ENCODE measurements around the gene MRPS31. TPM values are rescaled to one million over a fixed set of nuclear protein-coding genes. Genes with fewer than 3 reads are reported as not detected.

Gene MRPS31
- total RNA-seq, result 10 to 100 TPM in 3 of 4 donors, 1 to 10 TPM in 1; 9.8 to 19.6 (median 17.4) TPM

GRCh38 chr13:40770934-40771618, at the start of gene MRPS31:
MRPS31 (minus strand) TSS chr13:40771190; CDS start chr13:40771136, 54 bp downstream.
- peak; percentile 80 for DNase-seq (ENCODE audit: low spot score)
- TF ChIP-seq CTCF (IDR thresholded peaks at IDR 0.05), result no peak
- ATAC-seq (ENCODE audit: low FRiP score), result peak; percentile 100

- ATAC-seq (ENCODE audit: low FRiP score), result no peak
- DNase-seq (ENCODE audit: low spot score), result no peak
- TF ChIP-seq CTCF (IDR thresholded peaks at IDR 0.05), result no peak
Measured at GRCh38 chr13:40819797-40820315, 48.9 kb upstream of the MRPS31 start.

GRCh38 chr13:40818926-40819325, 47.9 kb upstream of the MRPS31 start:
- no peak for TF ChIP-seq CTCF (IDR thresholded peaks at IDR 0.05)
- DNase-seq (ENCODE audit: low spot score) (no peak), ATAC-seq (ENCODE audit: low FRiP score) (no peak)

- ATAC-seq (ENCODE audit: low FRiP score) (no peak), DNase-seq (ENCODE audit: low spot score) (no peak)
- no peak for TF ChIP-seq CTCF (IDR thresholded peaks at IDR 0.05)
Measured at GRCh38 chr13:40814803-40815202, 43.8 kb upstream of the MRPS31 start.

- TF ChIP-seq CTCF (IDR thresholded peaks at IDR 0.05), result no peak
- ATAC-seq (ENCODE audit: low FRiP score) (no peak), DNase-seq (ENCODE audit: low spot score) (no peak)
Measured at GRCh38 chr13:40813667-40814454, 42.9 kb upstream of the MRPS31 start.

GRCh38 chr13:40812724-40813445, 41.9 kb upstream of the MRPS31 start:
- no peak for ATAC-seq (ENCODE audit: low FRiP score)

More at GRCh38 chr13:40812724-40813445, 41.9 kb upstream of the MRPS31 start:
- DNase-seq (ENCODE audit: low spot score), result no peak
- no peak for TF ChIP-seq CTCF (IDR thresholded peaks at IDR 0.05)

All from omental fat pad (tissue), 4 donors.